NCI-H2227 (cell line): Measurements from ENCODE around the gene DDX10.
A peak's percentile ranks its signal among the peaks of the same experiment; 100 is the strongest.

Source experiments
- DNase-seq: peaks from one replicate; lab custom pipeline; 2025; ENCODE audit not compliant: unreplicated experiment; lab: John Stamatoyannopoulos, UW

DDX10 gene

DNA sequence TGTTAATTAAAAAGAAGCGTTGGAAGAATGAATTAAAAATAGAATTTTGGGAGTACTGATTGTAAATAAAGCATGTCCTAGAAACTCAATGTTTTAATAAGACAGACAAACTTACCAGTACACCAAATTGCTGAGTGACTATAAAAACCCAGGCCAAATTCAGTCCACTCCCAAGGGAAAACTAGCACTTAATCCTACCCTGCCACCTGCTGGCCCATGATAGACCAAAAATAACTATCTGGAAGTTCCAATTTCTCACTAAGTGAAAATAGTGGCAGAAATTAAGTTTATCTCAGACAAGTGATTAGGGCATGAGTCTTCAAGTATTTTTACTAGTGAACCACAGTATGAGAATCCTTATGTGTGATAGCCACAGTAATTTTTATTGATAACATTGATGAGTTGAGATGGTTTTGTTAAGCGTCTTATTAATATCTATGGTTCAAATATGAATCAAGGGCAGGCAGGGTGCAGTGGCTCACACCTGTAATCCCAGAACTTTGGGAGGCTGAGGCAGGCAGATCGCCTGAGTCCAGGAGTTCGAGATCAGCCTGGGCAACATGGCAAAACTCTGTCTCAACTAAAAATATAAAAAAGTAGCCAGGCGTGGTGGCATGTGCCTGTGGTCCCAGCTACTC is 9.8 kb upstream of the DDX10 start:
- DNase-seq: peak; percentile 22

DNA sequence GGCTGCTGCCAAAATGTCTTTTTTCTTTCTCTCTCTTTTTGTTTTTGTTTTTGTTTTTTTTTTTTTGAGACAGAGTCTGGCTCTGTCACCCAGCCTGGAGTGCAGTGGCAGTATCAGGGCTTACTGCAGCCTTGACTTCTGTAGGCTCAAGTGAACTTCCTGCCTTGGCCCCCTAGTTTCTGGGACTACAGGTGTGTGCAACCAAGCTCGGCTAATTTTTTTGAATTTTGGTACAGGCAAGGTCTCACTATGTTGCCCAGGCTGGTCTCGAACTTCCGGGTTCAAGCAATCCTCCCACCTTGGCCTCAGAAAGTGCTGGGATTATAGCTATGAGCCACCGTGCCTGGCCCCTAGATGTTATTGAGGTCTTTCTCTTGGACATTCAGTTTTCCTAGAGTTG is 2.2 kb upstream of the DDX10 start:
- DNase-seq: no peak

DNA sequence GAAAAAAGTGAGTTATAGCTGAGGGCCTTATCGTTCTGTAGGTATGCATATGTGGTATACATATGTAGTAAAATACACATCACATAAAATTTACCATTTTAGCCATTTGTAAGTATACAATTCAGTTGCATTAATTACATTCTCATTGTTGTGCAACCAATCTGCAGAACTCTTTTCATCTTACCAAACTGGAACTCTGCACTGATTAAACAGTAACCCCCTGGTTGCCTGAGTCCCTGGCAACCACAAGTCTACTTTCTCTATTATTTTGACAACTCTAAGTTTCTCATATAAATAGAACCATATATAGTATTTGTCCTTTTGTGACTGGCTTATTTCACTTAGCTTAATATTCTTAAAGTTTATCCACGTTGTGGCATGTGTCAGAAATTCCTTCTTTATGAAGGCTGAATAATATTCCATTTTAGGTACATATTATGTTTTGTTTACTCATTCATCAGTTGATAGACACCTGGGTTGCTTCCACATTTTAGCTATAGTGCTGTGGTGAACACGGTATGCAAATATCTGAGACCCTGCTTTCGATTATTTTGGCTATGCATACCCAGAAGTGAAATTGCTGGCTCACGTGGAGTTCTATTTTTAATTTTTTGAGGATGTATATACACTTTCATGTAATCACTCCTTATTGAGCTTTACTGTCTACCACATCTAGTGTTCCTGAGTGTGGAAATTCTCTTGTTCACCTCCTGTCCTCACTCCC is 1.6 kb upstream of the DDX10 start:
- DNase-seq: no peak

DNA sequence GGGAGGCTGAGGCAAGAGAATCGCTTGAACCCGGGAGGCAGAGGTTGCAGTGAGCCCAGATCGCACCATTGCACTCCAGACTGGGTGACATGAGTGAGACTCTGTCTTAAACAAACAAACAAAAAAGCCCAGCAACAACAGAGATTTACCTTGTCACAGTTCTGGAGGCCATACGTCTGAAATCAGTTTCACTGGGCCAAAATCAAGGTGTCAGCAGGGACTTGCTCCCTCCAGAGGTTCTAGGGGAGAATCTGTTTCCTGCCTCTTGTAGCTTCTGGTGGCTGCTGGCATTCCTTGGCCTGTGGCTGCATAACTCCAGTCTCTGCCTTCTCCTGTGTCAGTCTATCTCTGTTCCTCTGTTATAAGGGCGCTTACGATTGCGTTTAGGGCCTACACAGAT is 1.5 kb downstream of the DDX10 start:
- no peak for DNase-seq

DNA sequence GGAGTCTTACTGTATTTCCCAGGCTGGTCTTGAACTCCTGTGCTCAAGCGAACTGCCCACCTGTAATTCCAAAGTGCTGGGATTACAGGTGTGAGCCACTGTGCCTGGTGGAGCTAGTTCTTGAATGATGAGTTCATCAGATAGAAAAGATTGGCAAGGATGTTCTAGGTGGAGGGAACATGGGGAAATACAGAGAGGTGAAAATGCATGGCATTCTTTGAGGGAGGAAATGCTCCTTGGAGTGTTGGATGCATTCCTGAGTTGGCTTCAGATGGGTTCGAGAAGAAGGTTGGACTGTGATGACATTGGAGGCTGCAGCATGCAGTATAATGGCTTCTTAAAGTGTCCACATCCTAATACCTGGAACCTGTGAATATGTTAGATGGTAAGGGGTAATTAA is 4.4 kb downstream of the DDX10 start:
- DNase-seq: no peak

DNA sequence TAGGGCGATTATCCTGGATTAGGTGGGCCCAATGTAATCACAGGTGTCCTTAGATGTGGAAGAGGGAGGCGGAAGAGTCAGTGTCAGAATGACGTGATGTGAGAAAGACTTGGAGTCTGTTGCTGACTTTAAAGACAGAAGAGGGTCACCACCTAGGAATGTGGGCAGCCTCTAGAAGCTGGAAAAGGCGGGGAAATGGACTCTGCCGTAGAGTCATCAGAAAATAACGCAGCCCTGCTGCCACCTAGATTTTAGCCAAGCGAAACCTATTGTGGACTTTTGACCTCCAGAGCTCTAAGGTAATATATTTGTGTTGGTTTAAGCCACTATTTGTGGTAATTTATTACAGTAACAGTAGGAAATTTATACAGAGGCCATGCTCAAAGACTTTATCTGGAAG is 4.8 kb downstream of the DDX10 start:
- no peak for DNase-seq

DNA sequence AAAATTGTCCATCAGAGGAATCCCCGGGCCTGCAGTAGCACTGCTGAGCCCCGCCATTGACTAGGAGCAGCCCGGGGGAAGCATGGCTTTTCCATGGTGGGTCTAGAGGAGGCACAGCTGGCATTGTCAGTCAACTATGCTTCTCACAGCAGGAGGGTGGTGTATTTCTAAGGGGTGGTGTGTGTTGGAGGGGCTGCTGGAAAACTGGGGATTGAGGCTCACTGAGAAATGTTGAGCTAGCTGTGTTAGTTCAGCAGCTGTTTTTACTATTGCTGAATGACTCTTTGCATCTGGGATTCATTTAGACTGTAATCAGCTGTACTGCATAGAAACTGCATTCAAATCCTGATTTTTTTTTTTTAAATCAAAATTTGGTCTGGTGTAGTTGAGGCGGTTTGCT is 5.6 kb downstream of the DDX10 start:
- DNase-seq: no peak

DNA sequence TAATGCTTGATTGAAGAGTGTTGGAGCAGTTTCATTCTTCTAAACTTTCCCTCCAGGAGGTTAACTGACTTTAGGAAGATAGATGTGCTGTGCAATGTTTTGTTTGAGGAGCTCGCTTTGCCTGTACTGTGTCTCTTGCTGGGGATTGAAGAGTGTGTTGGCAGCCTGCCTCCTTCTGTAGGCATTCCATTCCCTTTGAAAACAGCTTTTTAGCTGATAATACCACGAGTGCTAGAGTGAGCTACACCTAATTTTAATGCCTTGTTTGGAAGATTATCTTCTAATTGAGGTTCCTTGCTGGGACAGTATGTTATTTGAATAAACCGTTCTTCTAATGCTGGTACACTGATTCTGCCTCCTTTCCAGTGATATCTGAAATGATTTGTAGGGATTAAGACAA is 7.2 kb downstream of the DDX10 start:
- no peak for DNase-seq

DNA sequence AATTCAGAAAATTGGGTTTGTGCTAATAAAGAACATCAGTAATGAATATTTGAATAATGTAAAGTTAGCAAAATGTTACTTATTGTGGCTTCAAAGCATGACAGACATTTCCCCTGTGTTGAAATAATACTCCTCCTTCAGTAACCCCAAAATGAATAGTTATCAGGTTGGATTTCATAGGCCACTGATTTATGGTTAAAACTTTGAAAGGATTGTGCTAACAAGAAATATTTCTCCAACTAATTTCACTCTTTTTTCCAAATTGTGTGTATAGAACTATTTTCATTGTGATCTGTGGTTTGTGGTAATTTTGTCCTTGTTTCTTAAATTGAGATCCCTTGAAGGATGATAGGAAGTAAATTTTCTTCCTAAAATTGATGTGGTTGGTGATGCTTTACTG is 7.9 kb downstream of the DDX10 start:
- no peak for DNase-seq

DNA sequence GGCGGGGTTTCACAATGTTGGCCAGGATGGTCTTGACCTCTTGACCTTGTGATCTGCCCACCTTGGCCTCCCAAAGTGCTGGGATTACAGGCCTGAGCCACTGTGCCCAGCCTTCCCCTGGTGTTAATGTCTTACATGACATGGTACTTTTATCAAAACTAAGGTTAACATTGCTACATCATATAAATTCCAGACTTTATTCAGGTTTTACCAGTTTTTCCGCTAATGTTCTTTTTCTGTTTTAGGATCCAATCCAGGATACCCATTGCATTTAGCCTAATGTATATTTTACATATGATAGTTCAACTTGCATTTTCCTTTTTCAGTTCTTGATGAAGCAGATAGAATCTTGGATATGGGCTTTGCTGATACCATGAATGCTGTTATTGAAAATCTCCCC is 14.2 kb downstream of the DDX10 start:
- no peak for DNase-seq

DNA sequence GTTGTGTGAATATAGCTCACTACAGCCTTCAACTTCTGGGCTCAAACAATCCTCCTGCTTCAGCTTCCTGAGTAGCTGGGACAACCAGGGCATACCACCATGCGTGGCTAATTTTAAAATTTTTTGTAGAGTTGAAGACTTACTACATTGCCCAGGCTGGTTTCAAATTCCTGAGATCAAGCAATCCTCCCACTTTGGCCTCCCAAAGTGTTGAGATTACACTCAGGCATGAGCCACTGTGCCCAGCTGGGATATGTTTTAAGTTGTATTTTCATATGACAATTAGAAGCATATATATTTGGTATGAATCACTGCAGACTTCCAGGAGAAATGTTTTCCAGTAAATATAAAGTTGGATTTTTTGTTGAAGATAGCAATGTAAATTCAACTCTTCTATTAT is 15.4 kb downstream of the DDX10 start:
- no peak for DNase-seq

DNA sequence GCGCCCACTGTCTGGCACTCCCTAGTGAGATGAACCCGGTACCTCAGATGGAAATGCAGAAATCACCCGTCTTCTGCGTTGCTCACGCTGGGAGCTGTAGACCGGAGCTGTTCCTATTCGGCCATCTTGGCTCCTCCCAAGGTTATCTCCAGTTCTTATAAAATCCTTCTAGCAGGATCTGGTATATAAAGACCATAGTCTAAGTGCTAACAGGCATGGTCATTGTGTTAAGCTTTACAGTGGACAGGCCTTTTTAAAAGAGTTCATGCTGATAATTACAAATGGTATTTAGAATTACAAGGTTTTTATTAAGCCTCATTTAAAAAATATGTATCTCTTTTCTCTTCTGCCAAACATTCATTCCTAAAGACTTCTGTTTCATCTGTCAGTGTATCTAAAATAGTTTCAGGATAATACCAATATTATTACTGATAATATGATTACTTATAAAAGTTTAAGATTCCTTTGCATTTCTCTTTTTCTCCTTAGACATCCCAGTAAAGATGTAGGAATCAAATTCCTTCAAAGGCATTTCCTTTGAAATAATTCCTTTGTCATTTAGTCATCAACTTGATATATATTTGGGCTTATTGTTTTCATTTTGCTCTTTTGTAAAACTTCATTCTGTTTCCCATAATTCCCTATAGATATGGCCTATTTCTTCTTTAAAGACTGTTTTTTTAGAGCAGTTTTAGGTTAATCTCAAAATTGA is 20.7 kb downstream of the DDX10 start:
- DNase-seq: no peak

DNA sequence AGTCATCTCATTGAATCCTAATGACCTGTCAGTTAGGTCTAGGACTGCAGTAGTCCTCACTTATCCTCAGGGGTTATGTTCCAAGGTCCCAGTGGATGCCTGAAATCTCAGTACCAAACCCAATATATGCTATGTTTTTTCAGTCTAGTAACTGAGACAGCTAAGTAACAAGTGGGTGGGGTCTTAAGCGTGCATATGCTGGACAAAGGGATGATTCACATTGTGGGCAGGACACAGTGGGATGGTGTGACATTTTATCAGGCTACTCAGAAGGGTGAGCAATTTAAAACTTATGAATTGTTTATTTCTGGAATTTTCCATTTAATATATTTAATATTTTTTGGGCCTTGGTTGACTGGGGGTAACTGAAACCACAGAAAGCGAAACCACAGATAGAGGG is 29.0 kb downstream of the DDX10 start:
- DNase-seq: no peak

DNA sequence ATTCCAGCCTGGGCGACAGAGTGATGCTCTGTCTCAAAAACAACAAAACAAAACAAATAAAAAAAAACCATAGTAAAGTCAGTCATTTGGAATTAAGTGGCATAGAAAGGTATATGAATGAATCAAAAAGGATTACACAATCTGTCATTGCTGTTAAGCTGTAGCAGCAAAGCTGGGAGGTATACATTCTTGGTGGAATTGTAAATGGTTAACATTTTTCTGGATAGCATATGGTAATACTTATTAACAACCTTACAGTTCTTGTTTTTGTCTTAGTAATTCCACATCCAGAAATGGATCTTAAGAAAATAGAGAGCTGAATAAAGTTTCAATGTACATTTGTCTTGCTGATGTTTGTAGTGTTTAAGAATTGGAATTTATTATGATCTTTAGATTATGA is 30.0 kb downstream of the DDX10 start:
- no peak for DNase-seq

DNA sequence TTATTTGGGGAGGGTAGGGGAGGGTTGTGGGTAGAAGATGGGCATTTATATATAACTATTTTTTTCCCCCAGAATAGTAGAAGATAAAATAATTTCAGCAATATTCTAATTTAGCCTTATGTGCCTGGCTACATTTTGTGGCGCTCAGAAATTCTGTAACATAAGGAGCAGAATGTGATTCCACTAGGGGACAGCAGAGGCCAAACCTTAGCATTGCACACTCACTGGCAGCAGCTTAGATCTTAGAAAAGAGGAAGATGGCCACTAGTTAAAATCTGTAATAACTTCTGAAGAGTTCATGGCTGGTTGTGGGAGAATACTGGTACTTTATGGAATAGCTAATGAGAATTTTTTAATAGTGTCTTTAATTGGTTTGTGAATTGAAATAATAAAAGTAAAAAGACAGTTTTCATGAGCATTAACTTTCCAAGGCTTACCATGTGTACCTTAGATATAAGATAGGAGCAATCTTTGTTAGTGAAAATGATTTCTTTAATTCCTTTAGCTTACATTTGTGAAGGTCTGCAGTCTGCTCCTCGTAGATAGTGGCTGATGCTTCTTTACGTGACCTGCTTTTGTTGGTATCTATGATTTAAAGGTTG is 33.1 kb downstream of the DDX10 start:
- DNase-seq: peak; percentile 42

DNA sequence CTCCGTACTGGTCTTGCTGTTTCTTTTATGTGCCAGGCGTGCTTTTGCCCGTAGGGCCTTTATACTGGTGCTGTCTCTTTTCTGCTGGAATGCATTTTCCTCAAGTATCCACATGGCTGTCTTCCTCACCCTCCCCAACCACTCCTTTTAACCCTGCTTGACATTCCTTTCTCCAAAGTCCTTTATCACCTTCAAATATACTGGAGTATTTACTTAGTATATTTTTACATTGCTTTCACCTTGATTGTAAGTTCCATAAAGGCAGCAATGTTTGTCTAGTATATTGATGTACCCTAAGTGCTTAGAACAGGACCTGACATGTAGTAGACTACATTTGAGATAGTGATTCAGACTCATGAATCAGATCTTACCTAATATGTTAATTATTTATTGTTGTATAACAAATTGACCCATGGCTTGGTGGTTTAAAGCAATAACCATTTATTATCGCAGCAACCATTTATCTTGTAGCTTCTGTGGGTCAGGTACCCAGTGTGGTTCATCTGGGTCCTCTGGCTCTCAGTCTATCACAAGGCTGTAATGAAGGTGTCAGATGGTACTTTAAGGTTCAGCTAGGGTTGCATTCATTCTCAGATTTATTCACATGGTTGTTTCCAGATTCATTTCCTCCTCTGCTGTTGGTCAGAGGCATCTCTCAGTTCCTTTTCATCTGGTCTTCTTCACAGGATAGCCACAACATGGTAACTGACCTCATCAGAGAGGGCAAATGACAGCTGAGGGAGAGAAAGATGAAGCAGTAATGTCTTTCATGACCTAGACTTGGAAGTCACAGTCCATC is 34.2 kb downstream of the DDX10 start:
- DNase-seq: no peak

DNA sequence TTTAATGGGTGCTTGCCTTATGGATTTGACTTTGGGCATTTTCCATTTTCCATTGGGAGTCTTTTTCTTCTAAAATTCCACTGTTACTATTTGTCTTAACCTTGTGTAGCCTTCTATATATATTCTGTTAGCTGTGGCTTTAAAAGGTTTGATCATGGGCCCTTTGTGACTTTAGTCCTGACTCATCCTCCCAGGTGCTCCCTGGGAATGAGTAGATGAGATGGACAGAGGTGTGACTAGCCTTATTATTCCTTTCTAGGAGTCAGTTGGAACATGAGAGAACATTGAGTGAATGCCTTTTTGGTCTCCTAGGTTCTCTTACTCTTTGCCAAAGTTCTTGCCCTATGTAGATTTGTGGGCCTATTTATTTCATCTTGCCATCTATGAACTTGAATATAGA is 39.0 kb downstream of the DDX10 start:
- DNase-seq: no peak

DNA sequence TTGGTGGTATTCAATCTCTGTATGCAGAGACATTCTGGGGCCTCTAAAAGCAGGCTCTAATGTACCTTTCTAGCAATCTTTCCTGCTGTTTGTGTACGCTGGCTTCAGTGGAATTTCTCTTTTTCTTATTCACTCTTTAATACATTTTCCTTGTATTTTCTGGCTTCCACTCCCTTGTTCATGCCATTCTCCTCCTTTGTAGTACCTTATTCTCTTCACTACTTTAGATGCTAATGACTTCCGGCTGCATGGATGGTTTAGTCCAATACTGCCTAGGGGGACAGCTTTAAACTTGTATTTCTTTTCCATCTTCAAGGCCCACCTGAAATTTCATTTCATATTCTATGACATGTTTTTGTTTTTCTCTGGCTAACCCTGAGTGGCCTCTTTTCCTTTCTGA is 40.2 kb downstream of the DDX10 start:
- no peak for DNase-seq

DNA sequence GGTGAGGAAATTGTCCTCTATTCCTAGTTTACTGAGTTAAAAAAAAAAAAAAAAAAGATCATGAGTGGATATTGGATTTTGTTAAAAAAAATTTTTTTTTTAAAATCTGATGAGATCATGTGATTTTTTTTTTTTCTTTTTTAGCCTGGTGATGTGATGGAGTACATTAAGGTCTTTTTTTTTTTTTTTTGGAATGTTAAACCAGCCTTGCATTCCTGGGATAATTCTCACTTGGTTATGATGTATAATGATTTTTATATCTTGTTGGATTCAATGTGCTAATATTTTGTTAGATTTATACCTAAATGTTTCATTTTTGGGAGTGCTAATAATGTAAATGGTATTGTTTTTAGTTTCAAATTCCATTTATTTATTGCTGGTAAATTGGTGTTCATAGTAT is 43.3 kb downstream of the DDX10 start:
- no peak for DNase-seq

DNA sequence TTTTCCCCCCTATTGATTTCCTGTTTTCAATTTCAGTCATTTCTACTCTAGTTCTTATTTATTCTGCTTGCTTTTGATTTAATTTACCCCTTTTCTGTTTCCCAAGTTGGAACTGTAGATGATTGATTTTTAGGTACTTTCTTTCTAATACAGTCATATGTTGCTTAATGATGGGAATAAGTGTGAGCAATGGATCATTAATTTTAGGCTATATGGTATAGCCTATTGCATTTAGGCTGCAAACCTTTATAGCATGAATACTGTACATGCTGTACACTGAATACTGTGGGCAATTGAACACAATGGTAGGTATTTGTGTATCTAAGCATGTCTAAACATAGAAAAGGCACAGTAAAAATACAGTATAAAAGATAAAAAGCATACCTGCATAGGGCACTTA is 44.9 kb downstream of the DDX10 start:
- DNase-seq: no peak

DNA sequence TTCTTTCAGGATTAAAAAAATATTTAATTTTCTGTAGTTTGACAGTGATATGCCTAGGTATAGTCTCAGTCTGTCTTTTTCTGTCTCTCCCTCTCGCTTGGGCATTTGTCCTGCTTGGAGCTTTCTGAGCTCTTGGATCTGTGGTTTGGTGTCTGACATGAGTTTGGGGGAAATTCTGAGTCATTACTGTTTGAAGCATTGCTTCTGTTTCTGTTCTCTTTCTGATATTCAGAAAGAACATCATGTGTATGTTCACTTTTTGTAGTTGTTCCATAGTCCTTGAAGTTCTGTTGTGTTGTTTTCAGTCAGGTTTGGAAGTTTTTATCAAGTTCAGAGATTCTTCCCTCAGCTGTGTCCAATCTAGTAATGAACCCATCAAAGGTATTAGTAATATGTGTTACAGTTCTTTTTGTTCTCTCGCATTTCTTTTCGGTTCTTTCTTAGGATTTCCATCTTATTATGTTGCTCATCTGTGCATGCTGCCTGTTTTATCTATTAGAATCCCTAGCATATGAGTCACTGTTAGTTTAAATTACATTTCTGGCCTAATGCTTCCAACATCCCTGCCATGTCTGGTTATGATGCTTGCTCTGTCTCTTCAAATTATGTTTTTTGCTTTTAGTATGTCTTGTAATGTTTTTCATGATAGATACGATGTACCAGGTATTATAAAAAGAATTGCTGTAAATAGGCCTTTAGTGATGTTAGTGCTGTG is 48.4 kb downstream of the DDX10 start:
- no peak for DNase-seq
